NCI-H345 (cell line): ENCODE results near the gene PHACTR3.
"Not testable (repeated sequence)": the region's sequence is repeated elsewhere in the genome, so short reads cannot be mapped to it uniquely, and the experiment has no call there.

ENCODE experiments used
- DNase-seq: peaks from one replicate; lab custom pipeline; 2025; lab: John Stamatoyannopoulos, UW

PHACTR3 gene

GRCh38 chr20:59589086-59589684 lies 15.2 kb upstream of the PHACTR3 start:
- no peak for DNase-seq

- no peak for DNase-seq
Measured at GRCh38 chr20:59591061-59591460, 13.3 kb upstream of the PHACTR3 start.

GRCh38 chr20:59596690-59597089 lies 7.7 kb upstream of the PHACTR3 start:
- DNase-seq, result no peak

GRCh38 chr20:59597240-59597639 lies 7.1 kb upstream of the PHACTR3 start:
- no peak for DNase-seq

- peak; percentile 7 for DNase-seq
Measured at GRCh38 chr20:59598625-59599310, 5.6 kb upstream of the PHACTR3 start.

GRCh38 chr20:59599941-59600340 lies 4.4 kb upstream of the PHACTR3 start:
- no peak for DNase-seq

- DNase-seq, result no peak
Measured at GRCh38 chr20:59600472-59600871, 3.9 kb upstream of the PHACTR3 start.

- no peak for DNase-seq
Measured at GRCh38 chr20:59602546-59603080, 1.7 kb upstream of the PHACTR3 start.

GRCh38 chr20:59603176-59603575 lies 1.2 kb upstream of the PHACTR3 start:
- no peak for DNase-seq

GRCh38 chr20:59604741-59605600 lies 631 bp downstream of the PHACTR3 start:
- no peak for DNase-seq

- DNase-seq, result no peak
Measured at GRCh38 chr20:59605601-59606364, 1.4 kb downstream of the PHACTR3 start.

- DNase-seq, result no peak
Measured at GRCh38 chr20:59606566-59606965, 2.2 kb downstream of the PHACTR3 start.

- no peak for DNase-seq
Measured at GRCh38 chr20:59608396-59608795, 4.1 kb downstream of the PHACTR3 start.

GRCh38 chr20:59608871-59609270 lies 4.5 kb downstream of the PHACTR3 start:
- DNase-seq, result no peak

GRCh38 chr20:59611286-59611685 lies 6.9 kb downstream of the PHACTR3 start:
- no peak for DNase-seq

- no peak for DNase-seq
Measured at GRCh38 chr20:59613861-59614260, 9.5 kb downstream of the PHACTR3 start.

- DNase-seq, result no peak
Measured at GRCh38 chr20:59614714-59615113, 10.4 kb downstream of the PHACTR3 start.

GRCh38 chr20:59616306-59616705 lies 12.0 kb downstream of the PHACTR3 start:
- no peak for DNase-seq

- DNase-seq, result no peak
Measured at GRCh38 chr20:59617221-59617620, 12.9 kb downstream of the PHACTR3 start.

GRCh38 chr20:59618131-59618530 lies 13.8 kb downstream of the PHACTR3 start:
- DNase-seq, result no peak

- DNase-seq, result not testable (repeated sequence)
Measured at GRCh38 chr20:59618585-59618984, 14.2 kb downstream of the PHACTR3 start.
